ENCODE measurements around the gene ARHGAP25.

The ARHGAP25 gene

DNA sequence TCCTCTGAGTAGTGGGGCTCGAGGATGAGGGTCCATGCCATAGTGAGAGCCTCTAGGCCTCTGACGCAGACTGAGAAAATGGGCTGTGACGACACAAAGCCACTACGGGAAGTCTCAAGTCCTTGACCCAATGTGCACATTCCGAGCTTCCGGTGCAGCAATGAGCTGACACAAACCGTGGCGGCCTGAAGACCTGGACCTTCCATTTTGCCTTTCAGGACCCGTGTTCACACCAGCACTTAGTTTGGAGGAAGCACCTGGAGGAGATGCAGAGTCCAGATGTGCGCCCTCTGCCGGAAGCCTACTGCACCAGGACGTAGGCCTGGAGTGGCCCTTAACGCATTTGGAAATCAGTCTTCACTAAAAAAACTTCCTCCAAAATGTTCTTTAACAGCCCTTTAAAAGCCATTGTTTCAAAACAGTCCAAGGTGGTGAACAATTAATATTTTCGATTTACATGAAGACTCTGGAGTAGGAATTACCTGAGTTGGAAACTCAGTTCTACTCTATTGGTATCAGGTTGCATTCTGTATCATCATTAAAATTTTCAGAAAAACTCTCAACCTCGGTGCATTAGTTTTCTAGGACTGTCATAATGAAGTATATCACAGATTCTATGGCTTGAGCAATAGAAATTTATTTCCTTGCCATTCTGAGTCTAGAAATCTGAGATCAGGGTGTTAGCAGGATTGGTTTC, 102.7 kb downstream of the ARHGAP25 start:
- no peak for DNase-seq (ENCODE audit: low read depth)
- H3K4me3 ChIP-seq (ENCODE audit: low read length) = no peak overlapping the region
- TF ChIP-seq, protein P1, sequence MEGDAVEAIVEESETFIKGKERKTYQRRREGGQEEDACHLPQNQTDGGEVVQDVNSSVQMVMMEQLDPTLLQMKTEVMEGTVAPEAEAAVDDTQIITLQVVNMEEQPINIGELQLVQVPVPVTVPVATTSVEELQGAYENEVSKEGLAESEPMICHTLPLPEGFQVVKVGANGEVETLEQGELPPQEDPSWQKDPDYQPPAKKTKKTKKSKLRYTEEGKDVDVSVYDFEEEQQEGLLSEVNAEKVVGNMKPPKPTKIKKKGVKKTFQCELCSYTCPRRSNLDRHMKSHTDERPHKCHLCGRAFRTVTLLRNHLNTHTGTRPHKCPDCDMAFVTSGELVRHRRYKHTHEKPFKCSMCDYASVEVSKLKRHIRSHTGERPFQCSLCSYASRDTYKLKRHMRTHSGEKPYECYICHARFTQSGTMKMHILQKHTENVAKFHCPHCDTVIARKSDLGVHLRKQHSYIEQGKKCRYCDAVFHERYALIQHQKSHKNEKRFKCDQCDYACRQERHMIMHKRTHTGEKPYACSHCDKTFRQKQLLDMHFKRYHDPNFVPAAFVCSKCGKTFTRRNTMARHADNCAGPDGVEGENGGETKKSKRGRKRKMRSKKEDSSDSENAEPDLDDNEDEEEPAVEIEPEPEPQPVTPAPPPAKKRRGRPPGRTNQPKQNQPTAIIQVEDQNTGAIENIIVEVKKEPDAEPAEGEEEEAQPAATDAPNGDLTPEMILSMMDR (conservative IDR thresholded peaks at IDR 0.05; ENCODE audit: low read length) = peak; percentile 50

DNA sequence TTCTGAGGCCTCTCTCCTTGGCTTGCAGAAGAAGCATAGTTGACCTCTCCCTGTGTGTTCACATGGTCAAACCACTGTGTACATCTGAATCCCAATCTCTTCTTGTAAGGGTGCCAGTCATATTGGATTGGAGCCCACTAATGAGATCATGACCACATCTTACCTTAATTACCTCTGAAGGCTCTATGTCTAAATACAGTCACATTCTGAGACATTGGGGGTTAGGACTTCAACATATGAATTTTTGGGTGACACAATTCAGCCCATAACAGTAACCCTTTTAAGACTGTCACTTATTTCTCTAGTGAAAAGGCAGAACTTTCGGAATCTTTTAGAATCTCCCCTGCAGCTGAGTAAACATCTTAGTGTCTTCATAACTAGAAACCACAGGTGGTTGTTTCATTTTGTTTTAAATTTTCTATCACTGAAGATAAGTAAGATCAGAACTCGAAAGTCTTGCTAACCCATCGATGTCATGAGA, 103.3 kb downstream of the ARHGAP25 start:
- peak; percentile 48 for DNase-seq (ENCODE audit: low read depth)

DNA sequence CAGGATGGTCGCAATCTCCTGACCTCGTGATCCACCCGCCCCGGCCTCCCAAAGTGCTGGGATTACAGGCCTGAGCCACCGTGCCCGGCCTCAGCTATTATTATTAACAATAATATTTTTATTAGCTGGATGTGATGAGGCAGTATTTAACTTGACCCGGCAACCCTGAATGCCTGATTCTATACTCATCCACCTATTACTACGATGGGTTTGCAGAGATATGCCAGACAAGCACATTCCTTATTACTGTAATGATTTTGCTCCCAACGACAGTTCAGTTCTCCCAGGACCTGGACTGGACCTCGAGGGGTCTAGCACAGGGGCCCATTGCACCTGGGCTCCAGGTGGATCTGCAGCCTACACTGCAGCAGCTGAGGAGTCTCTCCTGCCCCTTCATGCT, 104.0 kb downstream of the ARHGAP25 start:
- no peak overlapping the region for H3K4me3 ChIP-seq (ENCODE audit: low read length)
- DNase-seq (ENCODE audit: low read depth) = no peak
- TF ChIP-seq, protein P1 (conservative IDR thresholded peaks at IDR 0.05; ENCODE audit: low read length) = no peak

More for the DNA sequence above, 103.3 kb downstream of the ARHGAP25 start:
- TF ChIP-seq, protein P1 (conservative IDR thresholded peaks at IDR 0.05; ENCODE audit: low read length) = no peak
- no peak overlapping the region for H3K4me3 ChIP-seq (ENCODE audit: low read length)

DNA sequence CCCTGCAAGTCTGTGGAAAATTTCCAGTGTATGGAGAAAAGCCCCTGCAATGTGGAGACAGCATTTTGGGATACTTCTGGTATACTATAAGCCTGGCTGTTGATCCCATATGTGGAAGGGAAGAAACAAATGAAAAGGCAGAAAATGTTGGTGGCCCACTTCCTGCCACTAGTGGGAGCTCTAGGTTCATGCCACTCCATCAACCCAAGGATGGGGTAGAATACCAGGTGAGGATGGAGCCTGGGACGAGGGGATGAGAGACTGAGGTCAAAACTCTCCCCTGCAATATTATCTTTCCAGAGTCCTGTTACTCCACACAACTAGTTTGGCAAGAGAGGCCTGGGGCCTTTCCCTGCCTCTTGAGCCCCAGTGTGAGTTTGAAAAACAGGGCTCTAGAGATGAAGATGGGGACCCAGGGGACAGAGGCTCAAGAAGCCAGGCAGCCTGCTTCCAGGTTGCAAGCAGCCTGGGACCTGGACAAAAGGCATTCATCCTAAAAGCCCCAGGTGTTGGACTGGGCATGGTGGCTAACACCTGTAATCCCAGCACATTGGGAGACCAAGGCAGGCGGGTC, 104.7 kb downstream of the ARHGAP25 start:
- TF ChIP-seq, protein P1 (conservative IDR thresholded peaks at IDR 0.05; ENCODE audit: low read length) = peak; percentile 57
- no peak for DNase-seq (ENCODE audit: low read depth)
- no peak overlapping the region for H3K4me3 ChIP-seq (ENCODE audit: low read length)

DNA sequence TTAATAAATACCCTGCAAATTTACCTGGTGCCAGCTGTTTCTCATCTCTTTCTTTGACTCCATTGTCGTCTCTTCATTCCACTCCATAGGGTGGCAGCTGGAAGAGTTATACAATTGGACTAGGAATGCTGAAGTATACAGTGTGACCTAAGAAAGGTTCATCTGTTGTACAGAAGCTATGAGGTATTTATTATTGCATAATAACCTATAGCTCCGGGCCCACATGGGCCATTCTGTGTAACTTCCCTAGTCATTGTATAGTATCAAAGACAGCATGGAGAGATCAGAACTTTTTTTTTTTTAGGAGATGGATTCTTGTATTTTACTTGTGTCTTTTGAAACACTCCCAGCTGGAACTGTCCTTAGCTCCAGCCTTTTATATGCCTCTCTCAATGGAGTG, 110.4 kb downstream of the ARHGAP25 start:
- no peak for DNase-seq (ENCODE audit: low read depth)
- TF ChIP-seq, protein P1 (conservative IDR thresholded peaks at IDR 0.05; ENCODE audit: low read length) = no peak

DNA sequence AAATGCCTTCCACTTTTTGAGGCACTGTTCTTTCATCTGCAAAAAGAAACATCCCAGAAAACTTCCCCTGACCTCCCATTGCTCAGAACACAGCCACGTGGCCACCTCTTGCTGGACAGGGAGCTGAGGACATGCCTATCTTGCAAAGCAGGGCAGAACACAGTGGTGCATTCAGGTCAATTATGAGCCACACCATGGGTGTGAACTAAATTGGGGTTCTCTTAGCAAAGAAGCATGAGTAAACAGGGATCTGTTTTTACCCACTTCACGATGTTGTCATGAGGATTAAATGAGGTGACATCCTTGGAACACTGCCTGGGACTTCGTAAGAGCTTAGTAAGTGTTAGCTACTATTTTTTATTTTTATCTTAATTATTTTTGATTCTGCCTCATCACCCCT, 111.5 kb downstream of the ARHGAP25 start:
- DNase-seq (ENCODE audit: low read depth) = no peak
- H3K4me3 ChIP-seq (ENCODE audit: low read length) = no peak overlapping the region
- TF ChIP-seq, protein P1 (conservative IDR thresholded peaks at IDR 0.05; ENCODE audit: low read length) = no peak

More for the DNA sequence above, 110.4 kb downstream of the ARHGAP25 start:
- no peak overlapping the region for H3K4me3 ChIP-seq (ENCODE audit: low read length)

DNA sequence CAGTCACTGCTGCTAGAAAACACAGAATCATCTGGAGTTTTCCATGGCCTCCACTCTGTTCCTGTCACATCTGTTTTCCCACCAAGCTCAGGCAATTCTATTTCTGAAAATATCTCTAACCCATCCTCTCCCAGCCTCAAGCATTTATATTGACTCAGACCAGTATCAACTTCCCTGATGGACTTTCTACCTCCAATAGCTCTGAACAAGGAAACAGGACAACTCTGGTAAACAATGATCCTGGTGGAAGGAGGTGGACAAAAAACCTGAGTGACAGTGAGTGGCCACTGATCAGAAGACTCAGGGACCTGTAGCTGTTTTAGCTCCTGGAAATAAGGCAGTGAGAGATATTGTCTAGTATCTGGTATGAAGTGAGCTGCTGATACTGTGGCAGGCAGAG, 113.1 kb downstream of the ARHGAP25 start:
- DNase-seq (ENCODE audit: low read depth) = no peak
- TF ChIP-seq, protein P1 (conservative IDR thresholded peaks at IDR 0.05; ENCODE audit: low read length) = no peak

More for the DNA sequence above, 113.1 kb downstream of the ARHGAP25 start:
- no peak overlapping the region for H3K4me3 ChIP-seq (ENCODE audit: low read length)

Data from AG10803 (cell line).